GM12891 (cell line): Measurements from ENCODE around the gene MET.

Experiments used
- POLR2A ChIP-seq: IDR thresholded peaks from 2 replicates; pipeline ENCODE4 v1.6.1; 2011; ENCODE audit warnings: low read depth, low read length, control low read depth
- POLR2AphosphoS5 ChIP-seq: IDR thresholded peaks from 2 replicates; pipeline ENCODE4 v1.6.1; 2011; ENCODE audit warnings: low read depth, low read length, control low read depth
- POU2F2 ChIP-seq: IDR thresholded peaks from 2 replicates; pipeline ENCODE4 v1.6.1; 2011; ENCODE audit warnings: low read depth, mild to moderate bottlenecking, control low read depth, low read length, moderate library complexity
- SPI1 ChIP-seq: IDR thresholded peaks from 2 replicates; pipeline ENCODE4 v1.6.1; 2011; ENCODE audit warnings: low read depth, low read length, control low read depth
- TAF1 ChIP-seq: IDR thresholded peaks from 2 replicates; pipeline ENCODE4 v1.6.1; 2011; ENCODE audit warnings: low read depth, low read length, control low read depth

DNA sequence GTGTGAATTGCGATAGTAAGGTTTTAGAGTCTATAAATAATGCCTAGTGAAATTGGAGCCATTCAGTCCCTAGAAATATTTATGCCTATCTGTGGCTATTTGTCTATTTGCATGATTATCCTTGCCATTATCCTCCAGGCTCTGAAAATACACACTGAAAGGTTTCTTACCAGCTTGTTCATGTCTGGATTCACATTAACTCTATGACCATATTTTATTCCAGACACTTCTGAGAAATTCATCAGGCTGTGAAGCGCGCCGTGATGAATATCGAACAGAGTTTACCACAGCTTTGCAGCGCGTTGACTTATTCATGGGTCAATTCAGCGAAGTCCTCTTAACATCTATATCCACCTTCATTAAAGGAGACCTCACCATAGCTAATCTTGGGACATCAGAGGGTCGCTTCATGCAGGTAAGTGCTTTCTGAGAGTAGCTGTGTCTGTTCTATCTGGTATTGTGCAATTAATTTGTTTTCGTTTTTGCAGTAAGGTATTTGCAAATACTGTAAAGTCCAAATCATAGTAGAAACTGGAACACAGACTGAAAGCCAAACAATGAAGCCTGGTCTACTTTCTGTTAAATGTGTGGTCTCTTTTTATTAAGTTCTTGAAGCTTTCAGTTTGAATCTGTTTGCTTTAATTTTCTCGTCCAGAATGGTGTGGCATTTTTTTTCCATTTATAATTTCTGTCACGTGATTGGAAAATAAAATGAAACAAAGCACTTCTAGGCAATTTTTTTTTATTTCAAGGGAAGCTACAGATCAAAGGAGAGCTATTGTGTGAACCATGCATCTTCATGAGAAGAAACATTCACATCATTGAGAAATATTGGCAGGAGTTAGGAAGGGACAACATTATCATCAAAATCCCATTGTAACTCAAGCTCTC, 59.7 kb downstream of the MET start:
- TF ChIP-seq POU2F2 (no peak), POLR2AphosphoS5 (no peak), POLR2A (no peak), TAF1 (no peak), SPI1 (no peak)
